ENCODE results near the gene KCTD4. TPM values are rescaled to one million over a fixed set of nuclear protein-coding genes. Genes with fewer than 3 reads are reported as not detected.

Gene KCTD4
- total RNA-seq, 2 experiments from 2014 or later = not detected

GRCh38 chr13:45198041-45198440, 2.8 kb downstream of the KCTD4 start:
- H3K27me3 Mint-ChIP-seq = no peaks in the 10 kb centered on the region
- H3K27ac Mint-ChIP-seq = no peak overlapping the region
- H3K9me3 ChIP-seq (ENCODE audit: control insufficient read depth in 1 of 2, insufficient read depth in 1 of 2, low read length in 2 of 2) = no peaks in the 10 kb centered on the region
- no peaks in the 10 kb centered on the region for H3K9me3 Mint-ChIP-seq
- no peaks in the 10 kb centered on the region for H3K4me1 ChIP-seq (ENCODE audit: insufficient read depth, low read length)
- H3K27me3 ChIP-seq (ENCODE audit: control insufficient read depth in 1 of 2, insufficient read depth in 2 of 2, low read length in 2 of 2) = no peaks in the 10 kb centered on the region
- POLR2A ChIA-PET = interaction anchor here (1.4 kb wide), 1 partner anchor 54 kb away, joined by 3 read pairs; no protein-coding TSS in a partner anchor
- H3K36me3 ChIP-seq (ENCODE audit: insufficient read depth, low read length) = peaks cover 8% of the 10 kb centered on the region
- CTCF ChIA-PET = no interaction called here
- peaks cover 50% of the 10 kb centered on the region for H3K36me3 Mint-ChIP-seq (ENCODE audit: low read depth)
- TF ChIP-seq, protein P1, sequence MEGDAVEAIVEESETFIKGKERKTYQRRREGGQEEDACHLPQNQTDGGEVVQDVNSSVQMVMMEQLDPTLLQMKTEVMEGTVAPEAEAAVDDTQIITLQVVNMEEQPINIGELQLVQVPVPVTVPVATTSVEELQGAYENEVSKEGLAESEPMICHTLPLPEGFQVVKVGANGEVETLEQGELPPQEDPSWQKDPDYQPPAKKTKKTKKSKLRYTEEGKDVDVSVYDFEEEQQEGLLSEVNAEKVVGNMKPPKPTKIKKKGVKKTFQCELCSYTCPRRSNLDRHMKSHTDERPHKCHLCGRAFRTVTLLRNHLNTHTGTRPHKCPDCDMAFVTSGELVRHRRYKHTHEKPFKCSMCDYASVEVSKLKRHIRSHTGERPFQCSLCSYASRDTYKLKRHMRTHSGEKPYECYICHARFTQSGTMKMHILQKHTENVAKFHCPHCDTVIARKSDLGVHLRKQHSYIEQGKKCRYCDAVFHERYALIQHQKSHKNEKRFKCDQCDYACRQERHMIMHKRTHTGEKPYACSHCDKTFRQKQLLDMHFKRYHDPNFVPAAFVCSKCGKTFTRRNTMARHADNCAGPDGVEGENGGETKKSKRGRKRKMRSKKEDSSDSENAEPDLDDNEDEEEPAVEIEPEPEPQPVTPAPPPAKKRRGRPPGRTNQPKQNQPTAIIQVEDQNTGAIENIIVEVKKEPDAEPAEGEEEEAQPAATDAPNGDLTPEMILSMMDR (IDR thresholded peaks at IDR 0.05) = no peak
- no peak overlapping the region for H3K4me3 Mint-ChIP-seq
- H3K4me3 ChIP-seq (ENCODE audit: low read length) = no peak overlapping the region
- intact Hi-C loops (cut with DNase I, micrococcal nuclease) = no loop called here
- ATAC-seq (ENCODE audit: poor library complexity) (no peak), DNase-seq (no peak)
- H3K4me1 Mint-ChIP-seq (ENCODE audit: low read depth) = peaks cover 4% of the 10 kb centered on the region
- H3K27ac ChIP-seq (ENCODE audit: low read depth in 1 of 2, low read length in 2 of 2) = no peak overlapping the region

GRCh38 chr13:45196622-45197021, 4.2 kb downstream of the KCTD4 start:
- Histone ChIP-seq H3K27me3 (ENCODE audit: control insufficient read depth in 1 of 2, insufficient read depth in 2 of 2, low read length in 2 of 2) (no peaks in the 10 kb centered on the region), H3K4me1 (ENCODE audit: insufficient read depth, low read length) (no peaks in the 10 kb centered on the region), H3K9me3 (ENCODE audit: control insufficient read depth in 1 of 2, insufficient read depth in 1 of 2, low read length in 2 of 2) (no peaks in the 10 kb centered on the region), H3K4me3 (ENCODE audit: low read length) (no peak overlapping the region), H3K27ac (ENCODE audit: low read depth in 1 of 2, low read length in 2 of 2) (no peak overlapping the region), H3K36me3 (ENCODE audit: insufficient read depth, low read length) (peaks cover 6% of the 10 kb centered on the region)
- Mint-ChIP-seq H3K9me3 (no peaks in the 10 kb centered on the region), H3K4me3 (no peak overlapping the region), H3K4me1 (ENCODE audit: low read depth) (peaks cover 4% of the 10 kb centered on the region), H3K36me3 (ENCODE audit: low read depth) (peaks cover 41% of the 10 kb centered on the region), H3K27me3 (no peaks in the 10 kb centered on the region), H3K27ac (no peak overlapping the region)
- POLR2A ChIA-PET = no interaction called here
- DNase-seq (no peak), ATAC-seq (ENCODE audit: poor library complexity) (no peak)
- TF ChIP-seq, protein P1 (IDR thresholded peaks at IDR 0.05) = no peak
- intact Hi-C loops (cut with DNase I, micrococcal nuclease) = no loop called here
- CTCF ChIA-PET = no interaction called here

DNA sequence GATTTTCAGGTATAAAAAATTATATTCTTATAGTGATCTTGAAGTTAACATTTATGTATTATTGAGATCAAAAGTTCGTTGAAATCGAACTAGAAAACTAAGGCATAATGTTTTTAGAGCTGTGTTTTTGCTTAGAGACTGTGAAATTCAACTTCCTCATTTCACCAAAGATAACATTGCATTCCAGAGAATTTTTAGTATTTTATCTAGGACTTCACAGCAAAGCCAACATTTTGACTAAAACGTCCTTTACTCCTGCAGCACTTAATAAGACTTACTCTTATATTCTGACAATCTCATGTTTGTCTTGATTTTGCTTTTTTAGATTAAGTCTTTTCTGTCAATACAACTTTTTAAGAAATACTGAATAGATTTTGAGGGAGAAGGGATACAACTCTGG, 4.7 kb downstream of the KCTD4 start:
- Histone ChIP-seq H3K36me3 (ENCODE audit: insufficient read depth, low read length) (peaks cover 4% of the 10 kb centered on the region), H3K4me3 (ENCODE audit: low read length) (no peak overlapping the region), H3K27ac (ENCODE audit: low read depth in 1 of 2, low read length in 2 of 2) (no peak overlapping the region), H3K4me1 (ENCODE audit: insufficient read depth, low read length) (no peaks in the 10 kb centered on the region), H3K27me3 (ENCODE audit: control insufficient read depth in 1 of 2, insufficient read depth in 2 of 2, low read length in 2 of 2) (no peaks in the 10 kb centered on the region), H3K9me3 (ENCODE audit: control insufficient read depth in 1 of 2, insufficient read depth in 1 of 2, low read length in 2 of 2) (no peaks in the 10 kb centered on the region)
- DNase-seq = no peak
- Mint-ChIP-seq H3K27me3 (no peaks in the 10 kb centered on the region), H3K4me3 (no peak overlapping the region), H3K27ac (no peak overlapping the region), H3K36me3 (ENCODE audit: low read depth) (peaks cover 37% of the 10 kb centered on the region), H3K4me1 (ENCODE audit: low read depth) (peaks cover 4% of the 10 kb centered on the region), H3K9me3 (no peaks in the 10 kb centered on the region)
- POLR2A ChIA-PET = no interaction called here
- intact Hi-C loops (cut with DNase I, micrococcal nuclease) = no loop called here
- TF ChIP-seq, protein P1 (IDR thresholded peaks at IDR 0.05) = no peak
- no peak for ATAC-seq (ENCODE audit: poor library complexity)
- CTCF ChIA-PET = no interaction called here

Measured in CD4-positive, alpha-beta T cell (primary cell).